Loucy (cell line): ENCODE measurements around the gene TRMT112.

ENCODE experiments used
- H2AFZ ChIP-seq: fragments of 200-600 bp; sonication (generic); 2 replicates; pipeline ENCODE4 v1.6.0; 2016; ENCODE audit warnings: antibody characterized with exemption, mild to moderate bottlenecking, low read length, moderate library complexity
- H3F3A ChIP-seq: fragments of 200-600 bp; 2 replicates; pipeline ENCODE4 v1.6.0; 2016; ENCODE audit warnings: antibody characterized with exemption, low read depth, mild to moderate bottlenecking
- H3K27me3 ChIP-seq: fragments of 200-600 bp; sonication (generic); 2 replicates; pipeline ENCODE4 v1.6.1; 2014; ENCODE audit warnings: low read length, mild to moderate bottlenecking; ENCODE audit not compliant: insufficient read depth, poor library complexity, severe bottlenecking
- H3K36me3 ChIP-seq: fragments of 200-600 bp; sonication (generic); 2 replicates; pipeline ENCODE4 v1.6.1; 2016; ENCODE audit warnings: low read length; ENCODE audit not compliant: insufficient read depth
- H3K4me1 ChIP-seq: fragments of 200-600 bp; sonication (generic); 2 replicates; pipeline ENCODE4 v1.5.1; 2014; ENCODE audit warnings: low read length, mild to moderate bottlenecking; ENCODE audit not compliant: insufficient read depth, poor library complexity, severe bottlenecking
- H3K4me2 ChIP-seq: fragments of 200-600 bp; sonication (generic); 2 replicates; pipeline ENCODE4 v1.6.0; 2014; ENCODE audit warnings: antibody characterized with exemption, low read length, low read depth, mild to moderate bottlenecking; ENCODE audit not compliant: poor library complexity, severe bottlenecking
- H3K4me3 ChIP-seq: fragments of 200-600 bp; sonication (generic); 2 replicates; pipeline ENCODE4 v1.5.1; 2014; ENCODE audit warnings: low read length, mild to moderate bottlenecking, mixed read lengths; ENCODE audit not compliant: poor library complexity, severe bottlenecking
- H3K79me2 ChIP-seq: fragments of 200-600 bp; sonication (generic); 2 replicates; pipeline ENCODE4 v1.6.1; 2014; ENCODE audit warnings: low read length; ENCODE audit not compliant: insufficient read depth
- H3K9ac ChIP-seq: fragments of 200-600 bp; sonication (generic); 2 replicates; pipeline ENCODE4 v1.6.0; 2014; ENCODE audit warnings: mild to moderate bottlenecking, low read depth, low read length, moderate library complexity; ENCODE audit not compliant: poor library complexity, severe bottlenecking
- H3K9me2 ChIP-seq: fragments of 200-600 bp; sonication (generic); replicated peaks from 2 replicates; pipeline ENCODE4 v1.6.1; 2016; ENCODE audit warnings: low read depth, low read length, mixed read lengths
- H3K9me3 ChIP-seq: fragments of 200-600 bp; sonication (generic); 2 replicates; pipeline ENCODE4 v1.6.1; 2014; ENCODE audit warnings: mild to moderate bottlenecking, antibody characterized with exemption, low read length, low read depth; ENCODE audit not compliant: insufficient read depth
- H4K20me1 ChIP-seq: fragments of 200-600 bp; sonication (generic); 2 replicates; pipeline ENCODE4 v1.6.0; 2014; ENCODE audit warnings: antibody characterized with exemption, low read length, mild to moderate bottlenecking; ENCODE audit not compliant: insufficient read depth, poor library complexity, severe bottlenecking
- EZH2phosphoT487 ChIP-seq: fragments of 200-600 bp; IDR thresholded peaks from 2 replicates; pipeline ENCODE4 v1.6.1; 2018; ENCODE audit warnings: antibody characterized with exemption, mild to moderate bottlenecking, moderate library complexity, borderline replicate concordance
- TF ChIP-seq, protein P1 (sequence below): fragments of 200-600 bp; sonication (generic); conservative IDR thresholded peaks from 2 replicates; pipeline ENCODE4 v1.5.1; 2014; ENCODE audit warnings: mild to moderate bottlenecking, antibody characterized with exemption, low read length

Gene TRMT112

GRCh38 chr11:64305691-64306562 is 11.4 kb downstream of the TRMT112 start:
- Histone ChIP-seq H3K9me2 (no peaks in the 10 kb centered on the region), H3K4me3 (peak overlapping the region; percentile 96), H4K20me1 (peaks cover 20% of the 10 kb centered on the region), H2AFZ (peak overlapping the region; percentile 63), H3K4me2 (peak overlapping the region; percentile 93), H3K9ac (peak overlapping the region; percentile 88), H3K27me3 (no peaks in the 10 kb centered on the region), H3K36me3 (no peaks in the 10 kb centered on the region), H3K9me3 (no peaks in the 10 kb centered on the region), H3F3A (0 out of 2 replicates have a peak, but pooled peaks cover 3% of the 10 kb centered on the region), H3K79me2 (peaks cover 30% of the 10 kb centered on the region), H3K4me1 (peaks cover 18% of the 10 kb centered on the region)
- TF ChIP-seq, protein P1, sequence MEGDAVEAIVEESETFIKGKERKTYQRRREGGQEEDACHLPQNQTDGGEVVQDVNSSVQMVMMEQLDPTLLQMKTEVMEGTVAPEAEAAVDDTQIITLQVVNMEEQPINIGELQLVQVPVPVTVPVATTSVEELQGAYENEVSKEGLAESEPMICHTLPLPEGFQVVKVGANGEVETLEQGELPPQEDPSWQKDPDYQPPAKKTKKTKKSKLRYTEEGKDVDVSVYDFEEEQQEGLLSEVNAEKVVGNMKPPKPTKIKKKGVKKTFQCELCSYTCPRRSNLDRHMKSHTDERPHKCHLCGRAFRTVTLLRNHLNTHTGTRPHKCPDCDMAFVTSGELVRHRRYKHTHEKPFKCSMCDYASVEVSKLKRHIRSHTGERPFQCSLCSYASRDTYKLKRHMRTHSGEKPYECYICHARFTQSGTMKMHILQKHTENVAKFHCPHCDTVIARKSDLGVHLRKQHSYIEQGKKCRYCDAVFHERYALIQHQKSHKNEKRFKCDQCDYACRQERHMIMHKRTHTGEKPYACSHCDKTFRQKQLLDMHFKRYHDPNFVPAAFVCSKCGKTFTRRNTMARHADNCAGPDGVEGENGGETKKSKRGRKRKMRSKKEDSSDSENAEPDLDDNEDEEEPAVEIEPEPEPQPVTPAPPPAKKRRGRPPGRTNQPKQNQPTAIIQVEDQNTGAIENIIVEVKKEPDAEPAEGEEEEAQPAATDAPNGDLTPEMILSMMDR, result peak; percentile 64
- TF ChIP-seq EZH2phosphoT487, result no peak

GRCh38 chr11:64305075-64305690 is 12.2 kb downstream of the TRMT112 start, which contains the start of gene ESRRA:
Gene ESRRA (plus strand): TSS chr11:64305524. CDS start chr11:64307180, 1,656 bp downstream.
- H3K36me3 ChIP-seq, result no peaks in the 10 kb centered on the region
- peak within 1 kb of the TSS; percentile 96 for H3K4me3 ChIP-seq
- H3K4me1 ChIP-seq, result peaks cover 24% of the 10 kb centered on the region
- TF ChIP-seq EZH2phosphoT487, result no peak
- TF ChIP-seq, protein P1, result no peak
- H3K9ac ChIP-seq, result peak within 1 kb of the TSS; percentile 91
- peaks cover 25% of the 10 kb centered on the region for H3K79me2 ChIP-seq
- H3F3A ChIP-seq, result 0 out of 2 replicates have a peak, but pooled peaks cover 3% of the 10 kb centered on the region
- H4K20me1 ChIP-seq, result peaks cover 19% of the 10 kb centered on the region
- peak within 1 kb of the TSS; percentile 79 for H2AFZ ChIP-seq
- peak within 1 kb of the TSS; percentile 93 for H3K4me2 ChIP-seq
- no peaks in the 10 kb centered on the region for H3K27me3 ChIP-seq
- no peaks in the 10 kb centered on the region for H3K9me3 ChIP-seq
- H3K9me2 ChIP-seq, result no peaks in the 10 kb centered on the region

- H3K36me3 ChIP-seq, result no peaks in the 10 kb centered on the region
- no peaks in the 10 kb centered on the region for H3K9me2 ChIP-seq
- H3K4me2 ChIP-seq, result peak overlapping the region; percentile 85
- peaks cover 25% of the 10 kb centered on the region for H3K79me2 ChIP-seq
- peak overlapping the region; percentile 91 for H3K9ac ChIP-seq
- H3K4me1 ChIP-seq, result peaks cover 24% of the 10 kb centered on the region
- H3K9me3 ChIP-seq, result no peaks in the 10 kb centered on the region
- TF ChIP-seq, protein P1, result peak; percentile 95
- no peak for TF ChIP-seq EZH2phosphoT487
- H4K20me1 ChIP-seq, result peaks cover 19% of the 10 kb centered on the region
- peak overlapping the region; percentile 79 for H2AFZ ChIP-seq
- peak overlapping the region; percentile 82 for H3K4me3 ChIP-seq
- peaks cover 5% of the 10 kb centered on the region for H3K27me3 ChIP-seq
- 0 out of 2 replicates have a peak, but pooled peaks cover 3% of the 10 kb centered on the region for H3F3A ChIP-seq
Observed at GRCh38 chr11:64304316-64305072, 12.9 kb downstream of the TRMT112 start.
